WERI-Rb-1 (cell line): ENCODE data around the gene SRSF11.

Source experiments
- DNase-seq: peaks from one replicate; pipeline ENCODE4 v3.0.0-alpha.2; 2020
- H3K27ac ChIP-seq: fragments of 250-450 bp; sonication (Bioruptor Pico); 2 replicates; pipeline ENCODE4 v1.5.1; 2020; ENCODE audit warnings: mild to moderate bottlenecking, moderate library complexity
- H3K27me3 ChIP-seq: fragments of 250-450 bp; sonication (Bioruptor Pico); 2 replicates; pipeline ENCODE4 v1.5.1; 2021; ENCODE audit warnings: mild to moderate bottlenecking, low read depth, moderate library complexity; ENCODE audit not compliant: insufficient read depth, severe bottlenecking
- H3K36me3 ChIP-seq: fragments of 250-450 bp; sonication (Bioruptor Pico); 2 replicates; pipeline ENCODE4 v1.5.1; 2020; ENCODE audit warnings: mild to moderate bottlenecking, moderate library complexity
- H3K4me3 ChIP-seq: 2 replicates; pipeline ENCODE4 v1.5.1; 2011; ENCODE audit warnings: low read depth, mild to moderate bottlenecking, control low read depth, low read length
- H3K9me3 ChIP-seq: fragments of 250-450 bp; sonication (Bioruptor Pico); 2 replicates; pipeline ENCODE4 v1.5.1; 2021; ENCODE audit warnings: mild to moderate bottlenecking, moderate library complexity; ENCODE audit not compliant: severe bottlenecking
- TF ChIP-seq, protein P1 (sequence below): IDR thresholded peaks from 2 replicates; pipeline ENCODE4 v1.5.1; 2011; ENCODE audit warnings: low read depth, mild to moderate bottlenecking, control low read depth, inconsistent platforms, low read length

The SRSF11 gene

DNA sequence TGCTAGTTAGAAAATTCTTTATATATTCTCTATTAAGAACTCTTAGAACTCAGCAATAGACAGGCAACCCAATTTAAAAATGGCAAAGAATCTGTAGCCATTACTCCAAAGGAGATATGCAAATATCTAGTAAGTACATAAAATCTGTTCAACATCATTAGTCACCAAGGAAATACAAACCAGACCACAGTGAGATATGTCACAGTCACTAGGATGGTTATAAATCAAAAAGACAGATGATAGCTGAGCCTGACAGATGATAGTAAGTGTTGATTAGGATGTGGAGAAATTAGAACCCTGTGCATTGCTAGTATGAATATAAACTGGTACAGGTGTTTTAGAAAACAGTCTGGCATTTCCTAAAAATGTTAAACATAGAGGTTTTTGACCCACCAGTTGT is 26.6 kb downstream of the SRSF11 start:
- no peaks in the 10 kb centered on the region for H3K9me3 ChIP-seq
- no peak overlapping the region for H3K4me3 ChIP-seq
- H3K27me3 ChIP-seq, result no peaks in the 10 kb centered on the region
- H3K36me3 ChIP-seq, result peaks cover 94% of the 10 kb centered on the region
- no peak for DNase-seq
- TF ChIP-seq, protein P1, sequence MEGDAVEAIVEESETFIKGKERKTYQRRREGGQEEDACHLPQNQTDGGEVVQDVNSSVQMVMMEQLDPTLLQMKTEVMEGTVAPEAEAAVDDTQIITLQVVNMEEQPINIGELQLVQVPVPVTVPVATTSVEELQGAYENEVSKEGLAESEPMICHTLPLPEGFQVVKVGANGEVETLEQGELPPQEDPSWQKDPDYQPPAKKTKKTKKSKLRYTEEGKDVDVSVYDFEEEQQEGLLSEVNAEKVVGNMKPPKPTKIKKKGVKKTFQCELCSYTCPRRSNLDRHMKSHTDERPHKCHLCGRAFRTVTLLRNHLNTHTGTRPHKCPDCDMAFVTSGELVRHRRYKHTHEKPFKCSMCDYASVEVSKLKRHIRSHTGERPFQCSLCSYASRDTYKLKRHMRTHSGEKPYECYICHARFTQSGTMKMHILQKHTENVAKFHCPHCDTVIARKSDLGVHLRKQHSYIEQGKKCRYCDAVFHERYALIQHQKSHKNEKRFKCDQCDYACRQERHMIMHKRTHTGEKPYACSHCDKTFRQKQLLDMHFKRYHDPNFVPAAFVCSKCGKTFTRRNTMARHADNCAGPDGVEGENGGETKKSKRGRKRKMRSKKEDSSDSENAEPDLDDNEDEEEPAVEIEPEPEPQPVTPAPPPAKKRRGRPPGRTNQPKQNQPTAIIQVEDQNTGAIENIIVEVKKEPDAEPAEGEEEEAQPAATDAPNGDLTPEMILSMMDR, result no peak
- H3K27ac ChIP-seq, result no peak overlapping the region

DNA sequence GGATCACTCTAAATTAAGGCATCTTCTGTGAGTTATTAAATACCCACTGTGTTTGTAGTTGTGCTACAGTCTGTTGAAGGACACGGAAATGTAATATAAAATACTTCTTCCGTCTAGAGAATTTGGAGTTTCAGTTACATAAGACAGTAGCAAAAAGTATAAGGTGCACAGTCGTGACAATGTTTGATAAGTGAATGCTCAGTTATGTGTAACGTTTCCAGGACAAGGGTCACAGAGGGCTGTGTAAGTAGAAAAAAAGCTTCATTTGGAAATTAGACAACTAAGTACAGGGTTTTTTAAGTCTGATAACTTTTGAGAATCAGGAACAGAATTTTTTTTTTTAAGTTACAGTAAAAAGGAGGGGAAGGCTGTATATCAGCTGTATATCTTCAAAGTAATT is 27.5 kb downstream of the SRSF11 start:
- H3K4me3 ChIP-seq, result no peak overlapping the region
- TF ChIP-seq, protein P1, result no peak
- H3K9me3 ChIP-seq, result no peaks in the 10 kb centered on the region
- no peak overlapping the region for H3K27ac ChIP-seq
- H3K27me3 ChIP-seq, result no peaks in the 10 kb centered on the region
- peaks cover 91% of the 10 kb centered on the region for H3K36me3 ChIP-seq
- DNase-seq, result no peak

DNA sequence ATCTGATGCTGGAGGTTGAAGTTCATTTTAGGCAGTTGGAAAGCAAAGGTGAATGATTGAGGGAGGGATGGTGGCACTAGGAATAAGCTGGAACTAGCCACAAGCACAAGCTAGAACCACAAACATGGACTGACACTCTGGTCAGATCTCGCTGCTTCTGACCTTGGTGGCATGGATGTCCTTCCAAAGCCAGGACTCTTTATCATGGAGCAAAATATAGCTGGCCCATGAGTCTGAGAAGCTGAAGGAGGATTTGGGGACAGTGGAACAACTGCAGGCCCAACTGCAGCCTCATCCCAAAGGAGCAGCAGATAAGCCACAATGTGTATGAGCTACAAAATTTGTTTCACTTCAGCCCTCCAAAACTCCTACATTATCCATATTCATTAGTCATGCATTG is 35.5 kb downstream of the SRSF11 start:
- peaks cover 13% of the 10 kb centered on the region for H3K36me3 ChIP-seq
- H3K4me3 ChIP-seq, result no peak overlapping the region
- H3K9me3 ChIP-seq, result no peaks in the 10 kb centered on the region
- no peak overlapping the region for H3K27ac ChIP-seq
- TF ChIP-seq, protein P1, result no peak
- no peaks in the 10 kb centered on the region for H3K27me3 ChIP-seq
- DNase-seq, result no peak

DNA sequence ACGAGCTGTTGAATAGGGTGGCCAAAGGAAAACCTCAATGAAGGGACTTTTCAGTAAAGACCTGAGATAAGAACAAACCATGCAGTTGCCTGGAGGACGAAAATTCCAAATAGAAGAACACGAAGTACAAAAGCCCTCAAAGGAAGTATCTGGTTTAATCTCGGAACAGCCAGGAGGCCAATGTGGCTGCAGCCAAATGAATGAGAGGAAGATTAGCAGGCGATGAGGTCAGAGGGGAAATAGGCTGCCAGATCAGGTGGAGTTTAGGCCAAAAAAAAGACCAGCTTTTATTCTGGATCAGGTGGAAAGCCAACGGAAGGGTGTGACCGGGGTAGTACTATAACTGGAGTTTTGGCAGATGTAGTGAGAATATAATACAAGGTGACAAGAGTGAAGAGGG is 43.7 kb downstream of the SRSF11 start:
- DNase-seq, result no peak
- peaks cover 18% of the 10 kb centered on the region for H3K36me3 ChIP-seq
- TF ChIP-seq, protein P1, result no peak

DNA sequence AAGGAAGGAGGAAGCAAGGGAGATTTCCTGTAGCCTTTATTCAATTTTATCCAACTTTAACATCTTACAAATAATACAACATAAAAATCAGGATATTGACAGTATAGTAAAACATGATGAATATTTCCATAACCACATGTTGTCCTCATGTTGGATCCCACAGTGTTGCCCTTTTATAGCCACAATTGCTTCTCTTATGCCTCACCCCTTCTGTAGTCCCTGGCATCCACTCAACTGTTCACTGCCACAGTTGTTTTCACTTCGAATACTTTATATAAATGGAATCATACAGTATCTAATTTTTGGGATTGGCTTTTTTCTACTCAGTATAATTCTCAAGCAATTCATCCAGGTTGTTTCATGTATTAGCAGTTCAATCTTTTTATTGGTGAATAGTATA is 44.8 kb downstream of the SRSF11 start:
- H3K27ac ChIP-seq, result no peak overlapping the region
- no peak for DNase-seq
- TF ChIP-seq, protein P1, result no peak
- H3K27me3 ChIP-seq, result no peaks in the 10 kb centered on the region
- H3K36me3 ChIP-seq, result peaks cover 18% of the 10 kb centered on the region
- no peak overlapping the region for H3K4me3 ChIP-seq
- H3K9me3 ChIP-seq, result no peaks in the 10 kb centered on the region

More for the DNA sequence above, 43.7 kb downstream of the SRSF11 start:
- H3K27me3 ChIP-seq, result no peaks in the 10 kb centered on the region
- no peak overlapping the region for H3K27ac ChIP-seq
- no peak overlapping the region for H3K4me3 ChIP-seq
- H3K9me3 ChIP-seq, result no peaks in the 10 kb centered on the region

DNA sequence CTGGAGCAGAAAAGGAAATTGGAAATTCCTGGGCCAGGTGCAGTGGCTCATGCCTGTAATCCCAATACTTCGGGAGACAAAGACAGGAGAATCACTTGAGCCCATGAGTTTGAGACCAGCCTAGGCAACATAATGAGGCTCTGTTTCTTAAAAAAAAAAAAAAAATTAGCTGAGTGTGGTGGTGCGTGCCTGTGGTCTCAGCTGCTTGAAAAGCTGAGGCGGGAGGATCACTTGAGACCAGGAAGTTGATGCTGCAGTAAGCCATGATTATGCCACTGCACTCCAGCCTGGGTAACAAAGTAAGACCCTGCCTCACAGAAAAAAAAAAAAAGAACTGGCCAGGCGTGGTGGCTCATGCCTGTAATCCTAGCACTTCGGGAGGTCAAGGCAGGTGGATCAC is 56.7 kb downstream of the SRSF11 start:
- peaks cover 15% of the 10 kb centered on the region for H3K36me3 ChIP-seq

More for the DNA sequence above, 56.7 kb downstream of the SRSF11 start:
- DNase-seq, result no peak
- Histone ChIP-seq H3K9me3 (no peaks in the 10 kb centered on the region), H3K4me3 (no peak overlapping the region), H3K27me3 (no peaks in the 10 kb centered on the region), H3K27ac (no peak overlapping the region)
- TF ChIP-seq, protein P1, result no peak
